Activated T-cell treated with anti-CD3 and anti-CD28 coated beads, Interleukin-2, amount 50 U/mL, for 72 hours (primary cell): ENCODE results near the gene SMTNL2. TPM values are rescaled to one million over a fixed set of nuclear protein-coding genes. Genes with fewer than 3 reads are reported as not detected.

Source experiments
- ATAC-seq, 2 donors: fragments of 150-1000 bp; cut with Tn5 transposase; replicated peaks in 1 of 2; 2 replicates each; pipeline ENCODE4 v1.10.0; 2021; ENCODE audit warnings: moderate library complexity in 2 of 2, mild to moderate bottlenecking in 1 of 2
- DNase-seq, 2 donors: peaks; one replicate each; pipeline ENCODE4 v3.0.0; 2021 to 2022; ENCODE audit warnings: mixed read lengths in 1 of 2
- H3K27ac Mint-ChIP-seq: one replicate; pipeline ENCODE4 v1.8.0; 2022; ENCODE audit warnings: mild to moderate bottlenecking, moderate library complexity, mixed read lengths
- H3K27me3 Mint-ChIP-seq: one replicate; pipeline ENCODE4 v1.8.0; 2022; ENCODE audit warnings: low read depth, mixed read lengths
- H3K36me3 Mint-ChIP-seq, 2 donors: one replicate each; pipeline ENCODE4 v1.8.0; 2022; ENCODE audit warnings: mixed read lengths in 2 of 2, mild to moderate bottlenecking in 1 of 2; ENCODE audit not compliant: insufficient read depth in 2 of 2
- H3K4me1 Mint-ChIP-seq: one replicate; pipeline ENCODE4 v1.8.0; 2022; ENCODE audit warnings: low read depth, mixed read lengths
- H3K4me3 Mint-ChIP-seq, 2 donors: one replicate each; pipeline ENCODE4 v1.8.0; 2022; ENCODE audit warnings: mild to moderate bottlenecking in 2 of 2, mixed read lengths in 2 of 2, moderate library complexity in 2 of 2
- H3K9me3 Mint-ChIP-seq, 2 donors: one replicate each; pipeline ENCODE4 v1.8.0; 2022; ENCODE audit warnings: mixed read lengths in 2 of 2
- total RNA-seq, 2 donors: library from RNA; stranded (reverse); gene quantifications; one replicate each; pipeline ENCODE4 v1.2.3, GENCODE V29; 2022

SMTNL2 gene
- total RNA-seq, 2 donors from 2014 or later: not detected

- Mint-ChIP-seq H3K36me3 (peaks cover 0 to 2% of the 10 kb centered on the region in 2 donors), H3K4me1 (peaks cover 54% of the 10 kb centered on the region), H3K27me3 (no peaks in the 10 kb centered on the region), H3K27ac (no peak overlapping the region), H3K9me3 (peaks cover 0 to 1% of the 10 kb centered on the region in 2 donors), H3K4me3 (no peak overlapping the region)
- DNase-seq (no peak), ATAC-seq (no peak)
These were observed 24.4 kb upstream of the SMTNL2 start for GRCh38 chr17:4559966-4560365.

- H3K27ac Mint-ChIP-seq: no peak within 1 kb of the TSS
- peaks cover 0 to 1% of the 10 kb centered on the region in 2 donors for H3K9me3 Mint-ChIP-seq
- H3K27me3 Mint-ChIP-seq: no peaks in the 10 kb centered on the region
- H3K4me1 Mint-ChIP-seq: peaks cover 55% of the 10 kb centered on the region
- DNase-seq: no peak
- ATAC-seq: no peak
- peaks cover 0 to 2% of the 10 kb centered on the region in 2 donors for H3K36me3 Mint-ChIP-seq
- no peak within 1 kb of the TSS for H3K4me3 Mint-ChIP-seq
These were observed 23.9 kb upstream of the SMTNL2 start, which contains the start of gene GGT6 for GRCh38 chr17:4560421-4560820. Gene GGT6 (minus strand): TSS chr17:4560577. CDS start chr17:4560521, 56 bp downstream.

GRCh38 chr17:4560837-4561256 is 23.5 kb upstream of the SMTNL2 start:
- DNase-seq (no peak), ATAC-seq (no peak)
- H3K4me1 Mint-ChIP-seq: peaks cover 55% of the 10 kb centered on the region
- no peaks in the 10 kb centered on the region for H3K27me3 Mint-ChIP-seq
- H3K9me3 Mint-ChIP-seq: peaks cover 0 to 1% of the 10 kb centered on the region in 2 donors
- H3K36me3 Mint-ChIP-seq: peaks cover 0 to 2% of the 10 kb centered on the region in 2 donors
- no peak overlapping the region for H3K4me3 Mint-ChIP-seq
- no peak overlapping the region for H3K27ac Mint-ChIP-seq

GRCh38 chr17:4562015-4562969 is 22.0 kb upstream of the SMTNL2 start:
- peak; percentile 5 to 26 for ATAC-seq
- Mint-ChIP-seq H3K27me3 (no peaks in the 10 kb centered on the region), H3K27ac (peak overlapping the region; percentile 90), H3K36me3 (peaks cover 0 to 2% of the 10 kb centered on the region in 2 donors), H3K4me1 (peaks cover 56% of the 10 kb centered on the region), H3K4me3 (peak overlapping the region; percentile 65 to 84), H3K9me3 (peaks cover 0 to 1% of the 10 kb centered on the region in 2 donors)
- DNase-seq: no peak

GRCh38 chr17:4565209-4566141 is 18.9 kb upstream of the SMTNL2 start:
- peaks cover 48% of the 10 kb centered on the region for H3K4me1 Mint-ChIP-seq
- ATAC-seq (peak; percentile 41 to 53), DNase-seq (peak; percentile 59)
- peaks cover 0 to 2% of the 10 kb centered on the region in 2 donors for H3K36me3 Mint-ChIP-seq
- no peaks in the 10 kb centered on the region for H3K27me3 Mint-ChIP-seq
- no peak overlapping the region for H3K27ac Mint-ChIP-seq
- H3K9me3 Mint-ChIP-seq: peaks cover 0 to 1% of the 10 kb centered on the region in 2 donors
- H3K4me3 Mint-ChIP-seq: peak overlapping the region; percentile 40 to 48

GRCh38 chr17:4566785-4567184 is 17.5 kb upstream of the SMTNL2 start:
- peak overlapping the region in 1 of 2 donors; percentile 4 for H3K4me3 Mint-ChIP-seq
- H3K27ac Mint-ChIP-seq: no peak overlapping the region
- DNase-seq: peak; percentile 64 to 66
- peak; percentile 27 to 41 for ATAC-seq
- H3K36me3 Mint-ChIP-seq: peaks cover 0 to 2% of the 10 kb centered on the region in 2 donors
- H3K9me3 Mint-ChIP-seq: peaks cover 0 to 1% of the 10 kb centered on the region in 2 donors
- peaks cover 42% of the 10 kb centered on the region for H3K4me1 Mint-ChIP-seq
- H3K27me3 Mint-ChIP-seq: peaks cover 5% of the 10 kb centered on the region

GRCh38 chr17:4569591-4569990 is 14.7 kb upstream of the SMTNL2 start:
- Mint-ChIP-seq H3K27me3 (peaks cover 6% of the 10 kb centered on the region), H3K27ac (no peak overlapping the region), H3K4me3 (no peak overlapping the region), H3K36me3 (no peaks in the 10 kb centered on the region), H3K4me1 (peaks cover 35% of the 10 kb centered on the region), H3K9me3 (no peaks in the 10 kb centered on the region)
- DNase-seq (no peak), ATAC-seq (no peak)

GRCh38 chr17:4572131-4572530 is 12.2 kb upstream of the SMTNL2 start:
- H3K36me3 Mint-ChIP-seq: no peaks in the 10 kb centered on the region
- DNase-seq: no peak
- H3K9me3 Mint-ChIP-seq: no peaks in the 10 kb centered on the region
- no peak for ATAC-seq
- H3K27me3 Mint-ChIP-seq: peaks cover 14% of the 10 kb centered on the region
- H3K4me3 Mint-ChIP-seq: no peak overlapping the region
- no peak overlapping the region for H3K27ac Mint-ChIP-seq
- peaks cover 18% of the 10 kb centered on the region for H3K4me1 Mint-ChIP-seq

GRCh38 chr17:4573115-4573514 is 11.2 kb upstream of the SMTNL2 start:
- peak overlapping the region; percentile 31 to 58 for H3K4me3 Mint-ChIP-seq

GRCh38 chr17:4573669-4574068 is 10.7 kb upstream of the SMTNL2 start:
- Mint-ChIP-seq H3K36me3 (no peaks in the 10 kb centered on the region), H3K27ac (peak overlapping the region; percentile 43), H3K9me3 (no peaks in the 10 kb centered on the region), H3K27me3 (peaks cover 14% of the 10 kb centered on the region), H3K4me1 (peaks cover 18% of the 10 kb centered on the region), H3K4me3 (peak overlapping the region; percentile 31 to 58)
- peak; percentile 99 for ATAC-seq
- peak; percentile 82 to 89 for DNase-seq

More at GRCh38 chr17:4573115-4573514, 11.2 kb upstream of the SMTNL2 start:
- Mint-ChIP-seq H3K36me3 (no peaks in the 10 kb centered on the region), H3K27ac (peak overlapping the region; percentile 2), H3K9me3 (no peaks in the 10 kb centered on the region), H3K4me1 (peaks cover 18% of the 10 kb centered on the region), H3K27me3 (peaks cover 14% of the 10 kb centered on the region)
- DNase-seq (no peak), ATAC-seq (peak; percentile 2 to 4)

- DNase-seq (no peak), ATAC-seq (no peak)
- Mint-ChIP-seq H3K4me3 (no peak overlapping the region), H3K27ac (no peak overlapping the region), H3K4me1 (peaks cover 18% of the 10 kb centered on the region), H3K27me3 (peaks cover 14% of the 10 kb centered on the region), H3K36me3 (no peaks in the 10 kb centered on the region), H3K9me3 (no peaks in the 10 kb centered on the region)
These were observed 9.8 kb upstream of the SMTNL2 start for GRCh38 chr17:4574448-4575045.

GRCh38 chr17:4576161-4576558 is 8.2 kb upstream of the SMTNL2 start:
- ATAC-seq (no peak), DNase-seq (no peak)
- peaks cover 18% of the 10 kb centered on the region for H3K4me1 Mint-ChIP-seq
- H3K4me3 Mint-ChIP-seq: no peak overlapping the region
- peaks cover 19% of the 10 kb centered on the region for H3K27me3 Mint-ChIP-seq
- H3K27ac Mint-ChIP-seq: no peak overlapping the region
- no peaks in the 10 kb centered on the region for H3K9me3 Mint-ChIP-seq
- no peaks in the 10 kb centered on the region for H3K36me3 Mint-ChIP-seq
